Loucy (cell line): ENCODE data around the gene SYAP1.

Source experiments
- H2AFZ ChIP-seq: fragments of 200-600 bp; sonication (generic); 2 replicates; pipeline ENCODE4 v1.6.0; 2016; ENCODE audit warnings: antibody characterized with exemption, mild to moderate bottlenecking, low read length, moderate library complexity
- H3F3A ChIP-seq: fragments of 200-600 bp; 2 replicates; pipeline ENCODE4 v1.6.0; 2016; ENCODE audit warnings: antibody characterized with exemption, low read depth, mild to moderate bottlenecking
- H3K27me3 ChIP-seq: fragments of 200-600 bp; sonication (generic); 2 replicates; pipeline ENCODE4 v1.6.1; 2014; ENCODE audit warnings: low read length, mild to moderate bottlenecking; ENCODE audit not compliant: insufficient read depth, poor library complexity, severe bottlenecking
- H3K36me3 ChIP-seq: fragments of 200-600 bp; sonication (generic); 2 replicates; pipeline ENCODE4 v1.6.1; 2016; ENCODE audit warnings: low read length; ENCODE audit not compliant: insufficient read depth
- H3K4me1 ChIP-seq: fragments of 200-600 bp; sonication (generic); 2 replicates; pipeline ENCODE4 v1.5.1; 2014; ENCODE audit warnings: low read length, mild to moderate bottlenecking; ENCODE audit not compliant: insufficient read depth, poor library complexity, severe bottlenecking
- H3K4me2 ChIP-seq: fragments of 200-600 bp; sonication (generic); 2 replicates; pipeline ENCODE4 v1.6.0; 2014; ENCODE audit warnings: antibody characterized with exemption, low read length, low read depth, mild to moderate bottlenecking; ENCODE audit not compliant: poor library complexity, severe bottlenecking
- H3K4me3 ChIP-seq: fragments of 200-600 bp; sonication (generic); 2 replicates; pipeline ENCODE4 v1.5.1; 2014; ENCODE audit warnings: low read length, mild to moderate bottlenecking, mixed read lengths; ENCODE audit not compliant: poor library complexity, severe bottlenecking
- H3K79me2 ChIP-seq: fragments of 200-600 bp; sonication (generic); 2 replicates; pipeline ENCODE4 v1.6.1; 2014; ENCODE audit warnings: low read length; ENCODE audit not compliant: insufficient read depth
- H3K9ac ChIP-seq: fragments of 200-600 bp; sonication (generic); 2 replicates; pipeline ENCODE4 v1.6.0; 2014; ENCODE audit warnings: mild to moderate bottlenecking, low read depth, low read length, moderate library complexity; ENCODE audit not compliant: poor library complexity, severe bottlenecking
- H3K9me2 ChIP-seq: fragments of 200-600 bp; sonication (generic); replicated peaks from 2 replicates; pipeline ENCODE4 v1.6.1; 2016; ENCODE audit warnings: low read depth, low read length, mixed read lengths
- H3K9me3 ChIP-seq: fragments of 200-600 bp; sonication (generic); 2 replicates; pipeline ENCODE4 v1.6.1; 2014; ENCODE audit warnings: mild to moderate bottlenecking, antibody characterized with exemption, low read length, low read depth; ENCODE audit not compliant: insufficient read depth
- H4K20me1 ChIP-seq: fragments of 200-600 bp; sonication (generic); 2 replicates; pipeline ENCODE4 v1.6.0; 2014; ENCODE audit warnings: antibody characterized with exemption, low read length, mild to moderate bottlenecking; ENCODE audit not compliant: insufficient read depth, poor library complexity, severe bottlenecking
- CTCF ChIP-seq: fragments of 200-600 bp; sonication (generic); conservative IDR thresholded peaks from 2 replicates; pipeline ENCODE4 v1.5.1; 2014; ENCODE audit warnings: mild to moderate bottlenecking, antibody characterized with exemption, low read length
- EZH2phosphoT487 ChIP-seq: fragments of 200-600 bp; IDR thresholded peaks from 2 replicates; pipeline ENCODE4 v1.6.1; 2018; ENCODE audit warnings: antibody characterized with exemption, mild to moderate bottlenecking, moderate library complexity, borderline replicate concordance

SYAP1 gene

GRCh38 chrX:16786139-16786790 is 66.9 kb downstream of the SYAP1 start, which contains the start of gene TXLNG:
TXLNG (plus strand) TSS chrX:16786466; CDS start chrX:16786488, 22 bp downstream.
- H4K20me1 ChIP-seq = peaks cover 10% of the 10 kb centered on the region
- peak within 1 kb of the TSS; percentile 81 for H3K4me2 ChIP-seq
- H3K9me2 ChIP-seq = no peaks in the 10 kb centered on the region
- H3K9ac ChIP-seq = peak within 1 kb of the TSS; percentile 78
- H3F3A ChIP-seq = no peaks in the 10 kb centered on the region
- no peak for TF ChIP-seq CTCF
- TF ChIP-seq EZH2phosphoT487 = no peak
- no peaks in the 10 kb centered on the region for H3K27me3 ChIP-seq
- H3K9me3 ChIP-seq = no peaks in the 10 kb centered on the region
- peak within 1 kb of the TSS; percentile 94 for H3K4me3 ChIP-seq
- H3K4me1 ChIP-seq = peaks cover 13% of the 10 kb centered on the region
- peak within 1 kb of the TSS; percentile 99 for H2AFZ ChIP-seq
- H3K36me3 ChIP-seq = no peaks in the 10 kb centered on the region
- H3K79me2 ChIP-seq = peaks cover 43% of the 10 kb centered on the region

- Histone ChIP-seq H3K4me1 (peaks cover 13% of the 10 kb centered on the region), H3K9ac (peak overlapping the region; percentile 68), H3K36me3 (no peaks in the 10 kb centered on the region), H3K27me3 (no peaks in the 10 kb centered on the region), H3K79me2 (peaks cover 48% of the 10 kb centered on the region), H3K4me2 (peak overlapping the region; percentile 72), H3F3A (no peaks in the 10 kb centered on the region), H4K20me1 (peaks cover 10% of the 10 kb centered on the region), H2AFZ (peak overlapping the region; percentile 80; the same call in 1 of the 2 replicates), H3K9me2 (no peaks in the 10 kb centered on the region), H3K9me3 (no peaks in the 10 kb centered on the region), H3K4me3 (peak overlapping the region; percentile 94)
- TF ChIP-seq EZH2phosphoT487 (no peak), CTCF (no peak)
Observed at GRCh38 chrX:16786791-16787735, 67.7 kb downstream of the SYAP1 start.

- Histone ChIP-seq H3K27me3 (no peaks in the 10 kb centered on the region), H3K9me3 (no peaks in the 10 kb centered on the region), H3K4me1 (peaks cover 13% of the 10 kb centered on the region), H3K4me3 (no peak overlapping the region), H4K20me1 (peaks cover 10% of the 10 kb centered on the region), H3K9ac (no peak overlapping the region), H3K36me3 (no peaks in the 10 kb centered on the region), H2AFZ (no peak overlapping the region), H3K9me2 (no peaks in the 10 kb centered on the region), H3F3A (no peaks in the 10 kb centered on the region), H3K4me2 (peak overlapping the region; percentile 72), H3K79me2 (peaks cover 52% of the 10 kb centered on the region)
- TF ChIP-seq EZH2phosphoT487 (no peak), CTCF (no peak)
Observed at GRCh38 chrX:16788477-16788876, 69.1 kb downstream of the SYAP1 start.
